Measurements from ENCODE around the gene FAM221B.

DNA sequence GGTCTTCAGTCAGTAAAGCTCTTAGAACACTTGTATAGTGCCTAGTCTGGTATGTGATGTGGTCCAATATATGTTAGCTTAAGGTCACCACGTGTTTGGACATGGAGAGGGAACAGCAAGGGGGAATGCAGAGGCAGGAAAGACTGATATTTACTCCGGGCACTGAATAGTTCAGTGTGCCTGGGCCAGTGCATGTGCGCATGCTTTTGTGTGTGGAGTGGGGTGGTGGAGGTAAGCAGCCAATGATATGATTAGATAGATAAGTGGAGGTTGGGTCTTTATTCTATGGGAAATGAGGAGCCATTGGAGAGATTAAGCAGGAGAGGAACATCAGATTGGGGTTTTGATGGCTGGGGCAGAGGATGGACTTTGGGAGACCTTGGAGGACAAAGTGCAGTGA, 27.7 kb upstream of the FAM221B start:
- TF ChIP-seq CTCF (IDR thresholded peaks at IDR 0.05; ENCODE audit: borderline replicate concordance, extremely low read depth, low read length, poor library complexity, severe bottlenecking) (no peak), EZH2 (IDR thresholded peaks at IDR 0.05; ENCODE audit: borderline replicate concordance, low read depth, low read length, severe bottlenecking) (no peak)
